ENCODE results near the gene FMO1. TPM values are rescaled to one million over a fixed set of nuclear protein-coding genes. Genes with fewer than 3 reads are reported as not detected.
A peak's percentile ranks its signal among the peaks of the same experiment; 100 is the strongest.
"Not testable (repeated sequence)": the region's sequence is repeated elsewhere in the genome, so short reads cannot be mapped to it uniquely, and the experiment has no call there.

FMO1 gene, protein sequence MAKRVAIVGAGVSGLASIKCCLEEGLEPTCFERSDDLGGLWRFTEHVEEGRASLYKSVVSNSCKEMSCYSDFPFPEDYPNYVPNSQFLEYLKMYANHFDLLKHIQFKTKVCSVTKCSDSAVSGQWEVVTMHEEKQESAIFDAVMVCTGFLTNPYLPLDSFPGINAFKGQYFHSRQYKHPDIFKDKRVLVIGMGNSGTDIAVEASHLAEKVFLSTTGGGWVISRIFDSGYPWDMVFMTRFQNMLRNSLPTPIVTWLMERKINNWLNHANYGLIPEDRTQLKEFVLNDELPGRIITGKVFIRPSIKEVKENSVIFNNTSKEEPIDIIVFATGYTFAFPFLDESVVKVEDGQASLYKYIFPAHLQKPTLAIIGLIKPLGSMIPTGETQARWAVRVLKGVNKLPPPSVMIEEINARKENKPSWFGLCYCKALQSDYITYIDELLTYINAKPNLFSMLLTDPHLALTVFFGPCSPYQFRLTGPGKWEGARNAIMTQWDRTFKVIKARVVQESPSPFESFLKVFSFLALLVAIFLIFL
- not detected in 2 replicates for total RNA-seq

DNA sequence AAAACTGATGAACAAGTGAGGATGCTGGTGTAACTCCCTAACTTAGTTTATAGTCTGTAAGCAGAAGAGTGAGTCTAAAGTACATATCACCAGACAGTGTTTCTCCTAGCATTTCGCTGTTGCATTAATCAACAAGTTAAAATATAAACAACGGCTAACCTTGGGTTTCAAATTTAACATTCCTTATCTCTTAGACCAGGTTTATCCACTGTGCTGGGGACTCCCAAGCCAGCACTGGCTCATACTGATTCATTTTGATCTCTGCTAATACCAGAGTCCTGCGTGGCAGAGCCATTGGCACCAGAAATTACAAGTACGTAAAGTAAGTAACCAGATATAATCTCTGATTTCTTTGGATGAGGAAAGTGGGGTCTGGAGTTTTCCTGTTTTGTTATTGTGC is at the start of gene FMO1:
Gene FMO1 (plus strand): TSS at position 193 of the 400 bp plus-strand sequence. CDS start 9,594 bp downstream, outside the sequence.
- DNase-seq (ENCODE audit: low read depth in 2 of 2), result no peak

DNA sequence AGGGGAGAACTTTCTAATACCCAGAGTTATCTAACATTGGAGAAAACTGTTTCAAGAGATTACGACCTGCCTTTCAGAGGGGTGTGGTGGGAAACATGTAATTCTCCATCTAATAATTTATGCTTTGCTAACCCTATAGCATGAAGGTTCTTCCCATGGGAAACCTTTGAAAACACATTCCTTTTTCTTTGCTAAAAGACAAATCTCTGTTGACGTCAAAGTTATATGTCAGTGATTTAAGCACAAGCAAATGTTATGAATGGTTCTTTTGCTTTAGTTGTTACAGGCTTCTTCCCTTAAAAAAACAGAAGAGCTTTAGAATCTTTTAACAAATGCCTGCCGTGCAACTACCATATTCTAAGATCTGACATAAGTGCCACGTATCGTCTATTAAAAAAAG is 44.0 kb upstream of the FMO1 start:
- DNase-seq (ENCODE audit: low read depth in 2 of 2), result no peak

DNA sequence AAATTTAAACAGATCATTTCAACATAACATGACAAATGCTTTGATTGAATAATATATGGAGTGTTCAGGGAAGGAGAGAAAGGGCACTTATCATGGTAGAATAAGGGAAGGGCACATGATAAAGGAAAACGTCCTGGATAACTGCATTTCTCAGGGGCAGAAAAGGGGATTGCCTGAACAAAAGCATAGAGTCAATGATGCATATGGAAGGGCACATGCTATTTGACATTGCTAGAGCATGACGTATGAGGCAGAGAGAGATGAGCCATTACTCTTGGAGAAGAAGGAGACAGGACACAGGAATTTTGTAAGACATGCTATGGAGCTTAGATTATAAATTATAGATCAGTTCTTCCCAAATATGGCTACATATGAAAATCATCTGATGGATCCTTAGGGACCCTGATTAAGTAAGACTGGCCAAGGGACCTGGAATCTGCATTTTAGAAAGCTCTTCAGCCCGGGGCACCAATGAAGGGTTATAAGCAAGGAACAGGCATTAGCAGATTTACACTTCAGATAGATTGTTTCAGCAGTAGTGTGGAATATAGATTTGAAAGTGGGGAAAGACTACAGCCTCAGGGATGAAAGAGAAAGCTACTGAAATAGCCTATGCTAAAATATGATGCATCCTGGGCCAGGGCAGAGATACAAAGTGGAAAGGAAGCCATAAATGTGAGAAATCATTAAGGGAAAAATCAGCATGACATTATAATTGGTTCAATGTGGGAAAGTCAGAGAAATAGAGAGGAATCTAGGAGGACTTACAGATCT is 41.9 kb upstream of the FMO1 start:
- DNase-seq (ENCODE audit: low read depth in 2 of 2), result no peak

DNA sequence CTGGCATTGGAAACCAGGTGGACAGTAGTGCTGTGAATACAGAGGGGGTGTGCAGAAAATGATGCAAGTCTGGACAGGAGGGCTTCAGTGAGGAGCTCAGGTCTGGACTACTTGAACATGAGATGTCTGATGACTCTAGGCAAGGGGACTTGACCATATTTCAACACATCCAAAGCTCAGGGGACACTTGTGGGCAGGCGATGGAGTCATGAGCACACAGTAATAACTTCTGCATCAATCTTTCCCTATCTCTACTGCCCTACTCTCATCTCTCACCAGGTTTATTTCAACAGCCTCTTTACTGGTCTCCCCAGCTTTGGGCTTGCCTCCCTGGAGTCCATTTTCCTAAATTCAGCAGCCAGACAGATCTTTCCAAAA is 41.3 kb upstream of the FMO1 start:
- no peak for DNase-seq (ENCODE audit: low read depth in 2 of 2)

DNA sequence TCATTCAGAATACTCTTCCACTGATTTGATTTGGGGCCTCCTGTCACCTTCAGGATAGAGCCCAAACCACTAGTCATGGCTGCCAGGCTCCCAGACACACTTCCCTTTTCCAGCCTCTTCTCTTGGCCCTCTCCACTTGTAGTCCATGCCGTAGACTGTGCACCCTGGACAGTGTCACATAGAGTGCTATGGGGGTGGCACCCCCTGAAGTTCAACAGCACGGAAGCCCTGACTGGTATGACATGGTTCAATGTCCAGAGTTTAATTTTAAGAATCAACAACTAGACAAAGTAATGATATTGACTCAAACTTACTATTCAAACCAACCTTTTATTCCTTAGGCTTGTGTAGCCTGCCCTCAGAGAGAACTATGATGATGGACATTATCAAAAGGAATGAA is 40.9 kb upstream of the FMO1 start:
- DNase-seq (ENCODE audit: low read depth in 2 of 2), result no peak

DNA sequence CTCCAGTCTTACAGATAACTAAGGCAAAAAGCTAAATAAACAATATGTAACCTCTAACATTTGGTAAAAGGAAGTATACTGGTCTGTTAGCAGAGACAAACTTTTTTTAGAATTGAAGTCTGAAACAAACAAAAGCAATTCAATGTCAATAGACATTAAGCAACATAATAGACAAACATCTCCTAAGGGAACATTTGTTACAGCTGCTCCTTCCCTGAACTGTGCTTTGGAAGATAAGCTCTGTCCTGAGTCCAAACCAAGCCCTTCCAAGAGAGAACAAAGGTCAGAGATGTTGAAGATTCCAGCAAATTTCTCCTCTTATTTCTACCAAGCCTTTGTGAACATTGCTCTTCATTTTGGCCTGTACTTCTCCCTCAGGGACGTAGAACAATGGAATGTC is 37.9 kb upstream of the FMO1 start:
- no peak for DNase-seq (ENCODE audit: low read depth in 2 of 2)

DNA sequence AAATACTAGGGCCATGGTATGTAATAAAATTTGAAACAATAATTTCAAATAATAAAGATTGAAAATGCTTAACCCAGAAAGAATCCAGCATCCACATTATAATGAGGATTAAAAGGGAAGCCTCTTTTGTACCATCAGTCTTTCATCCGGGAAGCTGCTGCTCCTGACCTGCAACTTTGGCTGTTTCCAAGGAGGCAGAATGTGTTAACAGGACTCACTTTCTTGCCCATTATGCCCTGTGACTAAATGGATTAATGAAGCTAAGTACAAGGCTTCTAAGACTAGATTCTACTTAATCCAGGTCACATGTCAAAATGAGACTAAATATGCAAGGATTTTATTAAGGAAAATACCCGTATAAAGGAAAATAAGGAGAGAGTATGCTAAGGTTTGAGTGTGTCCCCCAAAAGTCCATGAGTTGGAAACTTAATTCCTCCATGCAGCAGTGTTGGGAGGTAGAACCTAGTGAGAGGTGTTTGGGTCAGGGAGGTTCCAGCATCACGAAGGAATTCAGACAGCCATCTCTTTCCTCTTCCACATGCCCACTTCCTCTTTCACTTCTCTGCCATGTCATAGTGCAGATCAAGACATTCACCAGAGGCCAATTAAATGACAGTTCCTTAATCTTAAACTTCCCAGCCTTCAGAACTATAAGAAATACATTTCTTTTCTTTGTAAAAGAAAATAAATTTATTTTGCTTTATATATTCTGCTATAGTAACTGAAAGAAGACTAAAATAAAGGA is 35.5 kb upstream of the FMO1 start:
- DNase-seq (ENCODE audit: low read depth in 2 of 2), result no peak

DNA sequence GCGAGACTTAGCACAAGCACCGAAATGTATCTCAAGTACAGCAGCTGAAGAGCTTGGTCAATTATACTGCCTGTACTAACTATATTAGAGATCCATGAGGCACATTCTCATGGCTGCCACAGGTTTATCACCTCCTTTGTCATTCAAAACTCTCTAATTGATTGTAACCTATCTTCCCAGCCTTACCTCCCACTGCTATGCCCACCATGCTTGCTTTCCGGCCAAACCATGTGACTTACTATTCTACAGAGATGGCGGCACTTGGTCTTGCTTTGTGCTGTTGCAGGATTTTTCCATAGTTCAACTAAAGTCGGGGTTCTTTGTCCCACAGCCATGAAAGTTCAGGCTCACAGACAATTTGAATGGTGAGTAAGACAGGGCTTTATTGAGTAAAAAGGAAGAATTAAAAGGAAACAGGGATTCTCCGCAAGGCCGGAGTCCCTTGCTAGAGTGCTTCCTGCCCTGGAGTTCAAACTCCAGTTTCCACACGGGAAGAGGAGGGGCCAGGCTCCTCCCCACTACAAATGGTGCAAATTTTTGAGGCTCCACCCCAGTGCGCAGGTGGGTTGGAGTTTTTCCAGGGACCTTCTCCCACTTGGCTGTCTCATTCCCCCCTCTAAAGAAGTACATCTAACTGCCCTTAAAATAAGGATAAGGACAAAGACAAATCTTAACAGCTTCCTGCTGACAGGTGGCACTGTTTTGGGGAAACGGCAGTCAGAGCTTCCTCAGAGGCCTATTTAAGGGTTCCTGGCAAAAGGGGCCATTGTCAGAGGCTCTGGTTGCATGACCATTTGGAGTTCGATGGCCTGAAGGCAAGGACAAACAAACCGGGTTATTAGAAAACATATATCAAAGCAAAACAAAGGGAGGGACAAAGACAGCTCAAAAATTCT is 34.5 kb upstream of the FMO1 start:
- DNase-seq (ENCODE audit: low read depth in 2 of 2), result no peak

DNA sequence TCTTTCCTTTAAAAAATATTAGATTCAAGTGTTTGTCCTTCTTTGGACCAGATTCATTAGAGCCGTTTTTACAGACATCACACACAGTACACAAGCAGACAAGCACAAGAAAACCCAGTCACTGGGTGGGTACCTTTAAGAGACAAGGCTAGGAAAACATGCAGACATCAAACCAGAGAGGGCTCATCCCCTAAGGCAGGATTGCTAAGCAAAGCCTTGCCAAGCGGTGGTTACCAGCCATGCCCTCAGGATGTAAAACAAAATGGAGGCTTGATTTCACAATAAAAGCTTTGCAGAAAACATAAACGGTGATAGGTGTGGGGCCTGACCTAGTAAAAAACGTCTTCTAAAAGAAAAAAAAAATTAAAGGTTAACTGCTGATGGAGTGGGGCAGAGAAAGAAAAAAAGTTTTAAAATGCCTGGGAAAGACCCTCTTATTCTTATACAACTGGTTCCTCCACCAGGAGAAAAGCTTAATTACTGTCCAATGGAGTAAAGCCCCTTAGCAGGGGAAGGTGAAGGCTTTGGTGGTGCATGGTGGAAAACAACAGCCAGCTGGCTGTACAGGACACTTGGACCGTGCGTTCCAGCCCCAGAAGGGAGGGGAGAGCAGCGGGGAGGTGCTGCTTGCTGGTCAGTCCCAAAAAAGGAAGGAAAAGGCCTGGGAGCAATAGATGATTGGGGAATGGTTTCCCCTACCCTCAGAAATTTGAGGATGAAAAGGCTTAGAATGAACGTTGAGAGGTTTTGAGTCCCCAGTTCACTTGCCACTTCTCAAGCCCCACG is 30.4 kb upstream of the FMO1 start:
- DNase-seq (ENCODE audit: low read depth in 2 of 2), result no peak

DNA sequence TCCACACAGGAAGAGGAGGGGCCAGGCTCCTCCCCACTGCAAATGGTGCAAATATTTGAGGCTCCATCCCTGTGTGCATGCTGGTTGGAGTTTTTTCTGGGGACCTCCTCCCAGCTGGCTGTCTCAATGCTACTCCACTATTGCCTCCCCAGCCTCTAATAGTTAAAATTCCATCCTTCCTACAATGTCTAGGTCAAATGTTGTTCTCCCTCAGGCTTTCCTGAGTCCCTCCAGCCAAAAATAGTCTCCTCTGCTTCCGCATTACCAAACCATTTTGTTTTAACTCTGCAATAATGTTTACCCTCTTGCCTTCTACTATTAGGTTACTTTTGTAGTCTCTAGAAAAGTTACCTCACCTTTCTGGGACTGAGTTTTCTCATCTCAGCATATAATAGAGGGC is 29.6 kb upstream of the FMO1 start:
- DNase-seq (ENCODE audit: low read depth in 2 of 2), result no peak

DNA sequence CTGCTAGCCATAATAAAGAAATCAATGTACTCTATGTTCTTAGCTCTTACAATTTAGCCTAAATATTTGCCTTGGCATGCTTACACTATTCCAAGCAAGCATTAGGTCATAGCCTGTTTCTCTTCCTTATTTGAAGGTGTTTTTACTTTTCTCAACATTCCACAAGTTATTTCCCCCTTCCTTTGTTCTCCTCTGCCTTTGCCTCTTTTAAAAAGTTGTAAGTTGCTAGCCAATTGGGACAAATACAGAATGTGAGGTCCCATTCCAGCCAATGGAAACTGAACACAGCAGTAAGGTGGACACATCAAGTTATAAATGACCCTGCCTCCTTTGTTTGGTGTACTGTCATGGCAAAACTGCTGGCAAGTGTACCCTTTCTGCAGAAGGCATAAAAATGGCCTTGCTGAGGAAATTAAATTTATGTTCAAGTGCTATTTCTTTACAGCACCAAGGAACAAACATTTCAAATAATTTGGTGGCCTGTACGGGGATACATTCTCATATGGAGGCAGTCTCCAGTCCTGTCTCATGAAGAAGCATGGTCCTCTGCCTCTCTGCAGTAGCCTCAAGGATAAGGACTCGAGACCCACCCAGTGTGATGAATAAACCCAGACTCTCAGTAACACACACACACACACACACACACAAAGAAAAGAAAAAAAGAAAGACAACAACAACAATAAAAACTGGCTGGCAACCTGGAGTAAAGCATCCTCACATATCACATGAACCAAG is 28.8 kb upstream of the FMO1 start:
- peak in 1 of 2 donors; percentile 36 for DNase-seq (ENCODE audit: low read depth in 2 of 2)

DNA sequence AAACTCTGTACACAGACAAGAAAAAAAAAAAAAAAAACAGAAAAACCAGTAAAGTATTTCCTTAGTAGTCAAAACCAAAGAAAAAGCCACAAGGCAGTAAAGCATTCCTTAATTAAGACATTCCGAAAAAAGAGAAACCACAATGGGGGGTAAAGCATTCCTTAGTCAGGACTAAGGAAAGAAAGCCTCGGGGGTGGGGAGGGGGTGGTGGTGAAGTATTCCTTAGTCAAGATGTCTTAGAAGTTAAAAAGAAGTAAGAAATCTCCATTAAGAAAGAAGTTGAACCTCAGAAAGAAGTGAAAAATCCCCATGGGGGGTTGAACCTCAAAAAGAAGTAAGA is 28.2 kb upstream of the FMO1 start:
- DNase-seq (ENCODE audit: low read depth in 2 of 2), result no peak

DNA sequence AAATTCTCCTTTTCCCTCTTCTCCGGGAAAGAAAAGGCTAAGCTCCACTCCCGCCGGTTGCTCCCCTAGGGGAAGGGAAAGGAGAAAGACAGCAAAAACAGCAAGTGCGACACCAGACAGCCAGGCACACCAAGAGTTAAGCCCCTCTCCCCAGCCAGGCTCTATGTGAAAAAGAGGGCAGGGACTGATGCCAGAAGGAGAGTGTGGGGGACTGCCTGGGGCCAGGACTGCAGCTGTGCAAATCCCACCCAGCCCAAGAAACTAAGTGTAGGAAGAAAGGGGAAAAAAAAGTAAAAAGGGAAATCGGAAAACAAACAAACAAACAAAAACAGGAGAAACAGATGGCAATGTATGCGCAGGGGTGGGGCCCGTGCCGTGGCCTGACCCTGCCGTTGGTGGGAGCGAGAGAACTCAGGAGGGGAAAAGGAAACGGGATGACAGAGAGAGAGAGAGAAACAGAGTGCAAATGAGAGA is 27.7 kb upstream of the FMO1 start:
- DNase-seq (ENCODE audit: low read depth in 2 of 2), result no peak

DNA sequence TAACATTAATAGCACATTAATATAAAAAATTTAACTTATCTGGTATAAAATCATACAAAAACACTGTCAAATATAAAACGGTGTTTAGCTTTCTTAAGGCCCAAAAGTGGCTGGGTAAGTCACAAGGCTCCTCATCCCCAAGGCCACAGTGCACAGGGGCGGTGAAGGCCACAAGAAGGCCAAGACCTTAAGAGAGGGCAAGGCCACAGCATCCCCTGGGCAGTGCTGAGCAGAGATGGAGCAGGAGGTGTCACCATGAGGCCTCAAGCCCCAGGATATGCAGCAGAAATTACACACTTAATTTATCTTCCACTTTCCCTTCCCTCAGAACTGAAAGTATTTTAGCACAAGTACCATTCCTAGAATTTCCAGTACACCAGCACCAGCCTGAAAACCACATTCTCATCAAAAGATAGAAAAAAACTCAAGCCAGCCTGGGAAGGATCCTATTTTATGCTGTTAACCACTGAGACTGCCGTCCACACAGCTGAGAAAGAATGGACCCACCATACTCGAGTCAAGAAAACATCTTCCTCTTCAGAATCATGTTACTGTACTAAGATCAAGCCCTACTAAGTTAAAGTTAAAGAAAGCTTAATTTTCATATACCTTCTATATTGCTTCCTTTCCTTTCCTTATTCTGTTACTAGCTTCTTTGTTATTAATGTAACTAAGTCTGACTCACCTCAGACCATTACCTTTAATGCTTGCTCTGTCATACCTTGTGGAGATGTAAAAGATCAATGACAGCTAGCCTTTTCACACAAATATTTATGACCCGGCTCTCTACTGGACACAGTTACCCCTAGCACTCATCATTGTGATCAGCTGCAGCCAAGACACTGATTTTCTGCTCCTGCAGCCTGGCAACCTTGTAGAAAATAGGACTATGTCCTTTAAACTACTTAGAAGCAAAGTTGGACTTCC is 26.4 kb upstream of the FMO1 start:
- DNase-seq (ENCODE audit: low read depth in 2 of 2), result no peak

DNA sequence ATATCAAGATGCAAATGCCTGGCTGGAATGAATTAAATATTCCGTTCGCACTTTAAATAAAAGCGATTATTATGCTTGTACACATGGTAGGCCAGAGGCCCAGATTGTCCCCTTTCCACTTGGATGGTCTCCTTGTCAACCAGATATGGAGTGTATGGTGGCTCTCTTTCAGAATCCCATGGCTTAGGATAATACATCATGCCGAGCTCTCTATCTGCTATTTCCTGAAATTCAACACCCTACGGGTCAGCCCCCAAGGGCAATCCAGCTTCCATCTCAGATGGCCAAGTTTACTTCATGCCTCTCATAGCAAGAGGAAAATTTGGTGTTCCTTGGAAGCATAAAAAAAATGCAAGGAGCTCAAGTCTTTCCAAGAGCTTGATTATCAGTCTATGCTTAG is 25.4 kb upstream of the FMO1 start:
- DNase-seq (ENCODE audit: low read depth in 2 of 2), result no peak

DNA sequence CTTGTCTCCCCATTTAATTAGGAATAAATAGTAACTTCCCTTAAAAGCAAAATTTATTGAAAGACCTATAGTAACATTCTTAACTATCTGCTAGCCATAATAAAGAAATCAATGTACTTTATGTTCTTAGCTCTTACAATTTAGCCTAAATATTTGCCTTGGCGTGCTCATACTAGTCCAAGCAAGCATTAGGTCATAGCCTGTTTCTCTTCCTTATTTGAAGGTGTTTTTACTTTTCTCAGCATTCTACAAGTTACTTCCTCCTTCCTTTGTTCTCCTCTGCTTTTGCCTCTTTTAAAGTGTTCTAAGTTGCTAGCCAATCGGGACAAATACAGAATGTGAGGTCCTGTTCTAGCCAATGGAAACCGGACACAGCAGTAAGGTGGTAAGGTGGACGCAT is 24.0 kb upstream of the FMO1 start:
- not testable (repeated sequence) for DNase-seq (ENCODE audit: low read depth in 2 of 2)

DNA sequence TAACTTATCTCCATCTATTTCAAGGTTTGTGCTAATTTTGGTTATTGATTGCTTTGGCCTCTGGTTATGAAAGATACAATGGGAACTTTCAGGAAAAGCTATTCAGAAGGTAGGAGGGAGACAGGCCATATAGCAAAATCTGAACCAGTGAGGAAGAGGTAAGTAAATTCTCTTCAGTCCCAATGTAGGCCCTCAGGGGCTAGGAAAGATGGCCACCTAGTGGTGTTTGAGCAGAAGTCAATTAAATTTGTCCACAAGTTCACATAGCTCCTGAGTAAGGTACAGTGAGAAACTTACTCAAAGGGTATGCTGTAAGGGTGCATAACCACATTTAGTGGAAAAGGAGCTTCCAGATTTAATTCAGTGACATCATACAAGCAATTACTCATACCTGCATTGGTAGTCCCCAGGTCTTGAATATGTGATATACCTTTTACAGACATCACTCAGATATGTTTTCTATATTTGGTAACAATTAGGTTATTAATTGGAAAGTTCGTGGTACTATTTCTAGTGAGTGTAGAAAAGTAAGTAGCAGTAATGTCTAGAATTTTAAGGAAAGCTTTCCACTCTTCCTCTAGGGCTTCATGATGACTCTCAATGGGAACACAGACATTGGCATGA is 21.4 kb upstream of the FMO1 start:
- peak; percentile 68 to 70 for DNase-seq (ENCODE audit: low read depth in 2 of 2)

DNA sequence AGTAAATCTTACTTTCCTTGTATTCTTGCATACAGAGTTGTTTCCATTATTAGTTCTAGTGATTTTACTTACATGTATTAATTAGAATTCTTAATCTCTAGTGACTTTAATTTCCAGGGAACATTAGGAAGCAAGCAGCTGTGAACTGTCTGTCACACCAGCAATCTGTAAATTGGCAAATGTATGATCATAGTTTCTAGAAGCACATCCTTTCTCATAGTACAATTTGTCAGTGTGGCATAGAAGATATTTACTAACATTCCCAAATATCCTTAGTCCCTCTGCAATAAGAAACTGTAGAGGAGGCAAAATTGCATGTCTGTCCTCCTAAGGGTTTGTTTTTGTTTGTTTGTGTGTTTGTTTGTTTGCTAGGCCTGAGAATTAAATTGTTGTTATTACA is 17.0 kb upstream of the FMO1 start:
- DNase-seq (ENCODE audit: low read depth in 2 of 2), result no peak

All from dermis microvascular lymphatic vessel endothelial cell (primary cell).